Vagina (tissue), 2 donors: ENCODE data around the gene GDPD4.

ENCODE experiments used
- POLR2A ChIP-seq, 2 donors: fragments of 450-650 bp; IDR thresholded peaks; one replicate each; pipeline ENCODE4 v1.6.1; 2017; ENCODE audit warnings: antibody characterized with exemption in 2 of 2, mild to moderate bottlenecking in 2 of 2, moderate library complexity in 2 of 2
- POLR2AphosphoS5 ChIP-seq, 2 donors: sonication (generic); formaldehyde crosslinking; IDR thresholded peaks; one replicate each; pipeline ENCODE4 v1.9.0; 2017; ENCODE audit warnings: antibody characterized with exemption in 2 of 2, mild to moderate bottlenecking in 2 of 2, low read depth in 1 of 2; ENCODE audit not compliant: insufficient read depth in 1 of 2

- TF ChIP-seq POLR2AphosphoS5 (IDR thresholded peaks at IDR 0.05; ENCODE audit: insufficient read depth in 1 of 2, low read depth in 1 of 2): no peak
- TF ChIP-seq POLR2A (IDR thresholded peaks at IDR 0.05): no peak
These were observed 31.9 kb downstream of the GDPD4 start for GRCh38 chr11:77269484-77270123.
